ENCODE data around the gene SMOC2.
A peak's percentile ranks its signal among the peaks of the same experiment; 100 is the strongest.
"Not testable (repeated sequence)": the region's sequence is repeated elsewhere in the genome, so short reads cannot be mapped to it uniquely, and the experiment has no call there.

The SMOC2 gene

DNA sequence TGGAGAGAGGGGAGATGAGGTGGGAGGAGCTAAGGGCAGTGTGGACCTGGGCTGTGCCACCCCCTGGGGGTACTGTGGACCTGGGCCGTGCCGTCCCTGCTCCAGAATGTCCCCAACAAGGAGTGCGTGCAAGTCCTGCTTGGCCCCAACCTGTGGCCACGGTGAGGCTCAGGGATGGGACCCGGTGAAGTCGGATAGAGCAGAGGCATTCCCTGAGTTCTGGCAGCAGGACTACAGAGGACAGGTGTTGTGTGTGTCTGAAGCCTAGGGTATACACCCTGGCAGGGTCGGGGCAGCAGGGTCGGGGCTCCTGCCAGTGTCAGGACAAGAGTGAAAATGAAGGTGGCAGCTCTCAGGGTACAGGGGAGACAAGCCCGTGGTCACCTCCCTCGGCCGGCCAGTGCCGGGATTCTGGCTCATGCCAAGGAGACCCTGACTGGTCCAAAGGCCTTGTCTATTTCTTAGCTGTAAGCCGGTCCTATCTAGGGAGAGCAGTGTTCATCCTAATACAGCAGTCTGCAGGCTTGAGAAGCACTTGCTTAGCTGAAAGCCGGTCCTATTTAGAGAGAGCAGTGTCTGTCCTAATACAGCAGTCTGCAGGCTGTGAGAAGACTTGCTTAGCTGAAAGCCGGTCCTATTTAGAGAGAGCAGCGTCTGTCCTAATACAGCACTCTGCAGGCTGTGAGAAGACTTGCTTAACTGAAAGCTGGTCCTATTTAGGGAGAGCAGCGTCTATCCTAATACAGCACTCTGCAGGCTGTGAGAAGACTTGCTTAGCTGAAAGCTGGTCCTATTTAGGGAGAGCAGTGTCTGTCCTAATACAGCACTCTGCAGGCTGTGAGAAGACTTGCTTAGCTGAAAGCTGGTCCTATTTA, 95.9 kb downstream of the SMOC2 start:
- DNase-seq (ENCODE audit: low spot score) (no peak), ATAC-seq (ENCODE audit: low read depth) (no peak)
- no peak overlapping the region for H3K27ac ChIP-seq (ENCODE audit: poor library complexity, severe bottlenecking)
- H3K4me1 ChIP-seq (ENCODE audit: insufficient read depth, poor library complexity, severe bottlenecking), result no peaks in the 10 kb centered on the region
- TF ChIP-seq, protein P1, sequence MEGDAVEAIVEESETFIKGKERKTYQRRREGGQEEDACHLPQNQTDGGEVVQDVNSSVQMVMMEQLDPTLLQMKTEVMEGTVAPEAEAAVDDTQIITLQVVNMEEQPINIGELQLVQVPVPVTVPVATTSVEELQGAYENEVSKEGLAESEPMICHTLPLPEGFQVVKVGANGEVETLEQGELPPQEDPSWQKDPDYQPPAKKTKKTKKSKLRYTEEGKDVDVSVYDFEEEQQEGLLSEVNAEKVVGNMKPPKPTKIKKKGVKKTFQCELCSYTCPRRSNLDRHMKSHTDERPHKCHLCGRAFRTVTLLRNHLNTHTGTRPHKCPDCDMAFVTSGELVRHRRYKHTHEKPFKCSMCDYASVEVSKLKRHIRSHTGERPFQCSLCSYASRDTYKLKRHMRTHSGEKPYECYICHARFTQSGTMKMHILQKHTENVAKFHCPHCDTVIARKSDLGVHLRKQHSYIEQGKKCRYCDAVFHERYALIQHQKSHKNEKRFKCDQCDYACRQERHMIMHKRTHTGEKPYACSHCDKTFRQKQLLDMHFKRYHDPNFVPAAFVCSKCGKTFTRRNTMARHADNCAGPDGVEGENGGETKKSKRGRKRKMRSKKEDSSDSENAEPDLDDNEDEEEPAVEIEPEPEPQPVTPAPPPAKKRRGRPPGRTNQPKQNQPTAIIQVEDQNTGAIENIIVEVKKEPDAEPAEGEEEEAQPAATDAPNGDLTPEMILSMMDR (IDR thresholded peaks at IDR 0.05; ENCODE audit: poor library complexity, severe bottlenecking), result no peak
- H3K27me3 ChIP-seq (ENCODE audit: insufficient read depth, poor library complexity, severe bottlenecking), result no peaks in the 10 kb centered on the region
- no peak overlapping the region for H3K4me3 ChIP-seq (ENCODE audit: severe bottlenecking)
- H3K9me3 ChIP-seq (ENCODE audit: severe bottlenecking), result no peaks in the 10 kb centered on the region
- no peaks in the 10 kb centered on the region for H3K36me3 ChIP-seq (ENCODE audit: low read depth)

DNA sequence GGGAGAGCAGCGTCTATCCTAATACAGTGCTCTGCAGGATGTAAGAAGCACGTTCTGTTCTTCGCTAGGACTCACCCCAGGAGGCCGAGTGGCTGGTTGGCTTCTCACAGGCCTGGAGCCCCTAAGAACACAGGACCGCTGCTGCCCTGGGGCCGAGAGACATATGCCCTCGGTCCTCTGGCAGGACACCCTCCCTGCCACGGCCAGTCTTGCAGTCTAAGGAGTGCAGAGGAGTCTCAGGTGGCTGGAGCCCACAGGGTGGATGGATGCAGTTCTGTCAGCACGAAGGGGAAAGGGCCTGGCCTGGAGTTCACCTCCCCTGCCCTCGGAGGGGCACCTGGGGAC, 96.5 kb downstream of the SMOC2 start:
- TF ChIP-seq, protein P1 (IDR thresholded peaks at IDR 0.05; ENCODE audit: poor library complexity, severe bottlenecking), result no peak

GRCh38 chr6:168538188-168538891, 97.4 kb downstream of the SMOC2 start:
- not testable (repeated sequence) for H3K36me3 ChIP-seq (ENCODE audit: low read depth); H3K4me1 ChIP-seq (ENCODE audit: insufficient read depth, poor library complexity, severe bottlenecking); H3K27ac ChIP-seq (ENCODE audit: poor library complexity, severe bottlenecking); H3K9me3 ChIP-seq (ENCODE audit: severe bottlenecking); H3K4me3 ChIP-seq (ENCODE audit: severe bottlenecking); DNase-seq (ENCODE audit: low spot score); H3K27me3 ChIP-seq (ENCODE audit: insufficient read depth, poor library complexity, severe bottlenecking); ATAC-seq (ENCODE audit: low read depth)

More for the DNA sequence above, 96.5 kb downstream of the SMOC2 start:
- DNase-seq (ENCODE audit: low spot score) (no peak), ATAC-seq (ENCODE audit: low read depth) (peak; percentile 22; the same call in 1 of the 3 replicates)
- Histone ChIP-seq H3K4me1 (ENCODE audit: insufficient read depth, poor library complexity, severe bottlenecking) (no peaks in the 10 kb centered on the region), H3K4me3 (ENCODE audit: severe bottlenecking) (no peak overlapping the region), H3K27me3 (ENCODE audit: insufficient read depth, poor library complexity, severe bottlenecking) (no peaks in the 10 kb centered on the region), H3K27ac (ENCODE audit: poor library complexity, severe bottlenecking) (no peak overlapping the region), H3K36me3 (ENCODE audit: low read depth) (no peaks in the 10 kb centered on the region), H3K9me3 (ENCODE audit: severe bottlenecking) (no peaks in the 10 kb centered on the region)

DNA sequence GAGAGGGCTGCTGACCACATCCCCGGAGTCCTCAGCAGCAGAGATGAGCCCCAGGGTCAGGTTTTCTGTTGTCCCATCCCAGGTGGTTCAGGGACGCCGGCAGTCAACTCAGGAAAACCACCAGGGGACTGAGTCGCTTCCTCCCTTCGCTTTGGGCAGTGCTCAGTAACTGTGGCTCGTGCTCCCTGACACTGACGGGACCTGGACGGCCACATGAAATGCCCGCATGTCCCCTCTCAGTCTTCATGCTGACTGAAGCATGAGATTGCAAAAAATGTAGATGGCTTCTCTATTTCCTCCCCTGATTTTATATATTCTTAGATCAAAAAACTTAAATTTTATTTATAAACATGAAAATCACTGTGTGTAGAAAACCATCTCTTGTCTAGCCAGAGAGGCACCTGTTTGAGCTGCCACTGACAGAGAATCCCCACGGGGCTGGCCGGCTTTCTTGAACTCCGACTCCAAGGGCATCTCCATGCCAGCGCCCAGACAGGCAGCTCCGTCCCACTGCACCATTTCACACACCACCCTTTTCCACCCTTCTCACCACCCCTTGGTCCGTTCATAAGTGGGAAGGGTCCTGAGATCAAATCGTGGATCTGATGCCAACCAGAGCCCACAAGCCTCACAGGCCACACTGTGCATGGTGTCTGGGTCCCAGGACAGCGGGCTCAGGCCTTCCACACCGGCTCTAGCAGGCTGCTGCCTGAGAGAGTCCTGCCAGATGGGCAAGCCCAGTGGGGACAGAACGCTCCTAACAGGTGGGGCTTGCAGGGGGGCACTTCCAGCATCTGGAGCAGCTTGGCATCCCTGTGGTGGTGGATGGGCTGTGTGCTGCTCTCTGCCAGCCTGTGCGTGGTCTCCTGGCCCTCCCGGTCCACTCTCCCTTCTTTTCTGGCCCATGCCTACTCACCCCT, 98.2 kb downstream of the SMOC2 start:
- H3K36me3 ChIP-seq (ENCODE audit: low read depth), result no peaks in the 10 kb centered on the region
- H3K27ac ChIP-seq (ENCODE audit: poor library complexity, severe bottlenecking), result no peak overlapping the region
- H3K4me1 ChIP-seq (ENCODE audit: insufficient read depth, poor library complexity, severe bottlenecking), result no peaks in the 10 kb centered on the region
- no peak for DNase-seq (ENCODE audit: low spot score)
- no peak for ATAC-seq (ENCODE audit: low read depth)
- H3K4me3 ChIP-seq (ENCODE audit: severe bottlenecking), result no peak overlapping the region
- TF ChIP-seq, protein P1 (IDR thresholded peaks at IDR 0.05; ENCODE audit: poor library complexity, severe bottlenecking), result no peak
- H3K27me3 ChIP-seq (ENCODE audit: insufficient read depth, poor library complexity, severe bottlenecking), result no peaks in the 10 kb centered on the region
- H3K9me3 ChIP-seq (ENCODE audit: severe bottlenecking), result no peaks in the 10 kb centered on the region

GRCh38 chr6:168540713-168541291, 99.8 kb downstream of the SMOC2 start:
- no peak for ATAC-seq (ENCODE audit: low read depth)
- no peaks in the 10 kb centered on the region for H3K36me3 ChIP-seq (ENCODE audit: low read depth)
- H3K9me3 ChIP-seq (ENCODE audit: severe bottlenecking), result no peaks in the 10 kb centered on the region
- DNase-seq (ENCODE audit: low spot score), result no peak
- H3K27ac ChIP-seq (ENCODE audit: poor library complexity, severe bottlenecking), result no peak overlapping the region
- no peaks in the 10 kb centered on the region for H3K4me1 ChIP-seq (ENCODE audit: insufficient read depth, poor library complexity, severe bottlenecking)
- no peaks in the 10 kb centered on the region for H3K27me3 ChIP-seq (ENCODE audit: insufficient read depth, poor library complexity, severe bottlenecking)
- TF ChIP-seq, protein P1 (IDR thresholded peaks at IDR 0.05; ENCODE audit: poor library complexity, severe bottlenecking), result no peak
- H3K4me3 ChIP-seq (ENCODE audit: severe bottlenecking), result no peak overlapping the region
